ENCODE data around the gene FGF14.

FGF14 gene

GRCh38 chr13:102250448-102250847, 151.4 kb downstream of the FGF14 start:
- DNase-seq (ENCODE audit: low read depth): no peak
- TF ChIP-seq CTCF (IDR thresholded peaks at IDR 0.05; ENCODE audit: low read depth, low read length, missing control alignments): no peak

GRCh38 chr13:102244607-102245227, 157.1 kb downstream of the FGF14 start:
- no peak for TF ChIP-seq CTCF (IDR thresholded peaks at IDR 0.05; ENCODE audit: low read depth, low read length, missing control alignments)
- DNase-seq (ENCODE audit: low read depth): no peak
- no peak overlapping the region for H3K4me3 ChIP-seq (ENCODE audit: low read depth, low read length)

More at GRCh38 chr13:102250448-102250847, 151.4 kb downstream of the FGF14 start:
- no peak overlapping the region for H3K4me3 ChIP-seq (ENCODE audit: low read depth, low read length)

GRCh38 chr13:102240110-102240509, 161.7 kb downstream of the FGF14 start:
- no peak for DNase-seq (ENCODE audit: low read depth)
- H3K4me3 ChIP-seq (ENCODE audit: low read depth, low read length): no peak overlapping the region
- no peak for TF ChIP-seq CTCF (IDR thresholded peaks at IDR 0.05; ENCODE audit: low read depth, low read length, missing control alignments)

- TF ChIP-seq CTCF (IDR thresholded peaks at IDR 0.05; ENCODE audit: low read depth, low read length, missing control alignments): no peak
- H3K4me3 ChIP-seq (ENCODE audit: low read depth, low read length): no peak overlapping the region
- DNase-seq (ENCODE audit: low read depth): no peak
Measured at GRCh38 chr13:102237230-102237629, 164.6 kb downstream of the FGF14 start.

- no peak for DNase-seq (ENCODE audit: low read depth)
- no peak overlapping the region for H3K4me3 ChIP-seq (ENCODE audit: low read depth, low read length)
- no peak for TF ChIP-seq CTCF (IDR thresholded peaks at IDR 0.05; ENCODE audit: low read depth, low read length, missing control alignments)
Measured at GRCh38 chr13:102236830-102237229, 165.0 kb downstream of the FGF14 start.

GRCh38 chr13:102236341-102236740, 165.5 kb downstream of the FGF14 start:
- DNase-seq (ENCODE audit: low read depth): no peak
- no peak overlapping the region for H3K4me3 ChIP-seq (ENCODE audit: low read depth, low read length)
- no peak for TF ChIP-seq CTCF (IDR thresholded peaks at IDR 0.05; ENCODE audit: low read depth, low read length, missing control alignments)

GRCh38 chr13:102235689-102236088, 166.2 kb downstream of the FGF14 start:
- no peak for DNase-seq (ENCODE audit: low read depth)
- TF ChIP-seq CTCF (IDR thresholded peaks at IDR 0.05; ENCODE audit: low read depth, low read length, missing control alignments): no peak
- no peak overlapping the region for H3K4me3 ChIP-seq (ENCODE audit: low read depth, low read length)
